Pulmonary artery endothelial cell (primary cell): Measurements from ENCODE around the gene EIF2S1. TPM values are rescaled to one million over a fixed set of nuclear protein-coding genes. Genes with fewer than 3 reads are reported as not detected.
"Not testable (repeated sequence)": the region's sequence is repeated elsewhere in the genome, so short reads cannot be mapped to it uniquely, and the experiment has no call there.

ENCODE experiments used
- DNase-seq: peaks from one replicate; pipeline ENCODE4 v3.0.0-alpha.2; 2011; ENCODE audit warnings: low read depth, low spot score
- total RNA-seq: library from RNA; depleted of rRNA; stranded (reverse); fragments of >200 nt; gene quantifications from 2 replicates; pipeline ENCODE4 v1.2.3, GENCODE V29; 2014

Gene EIF2S1
- total RNA-seq, 1 donor from 2014 or later, result 231 TPM

DNA sequence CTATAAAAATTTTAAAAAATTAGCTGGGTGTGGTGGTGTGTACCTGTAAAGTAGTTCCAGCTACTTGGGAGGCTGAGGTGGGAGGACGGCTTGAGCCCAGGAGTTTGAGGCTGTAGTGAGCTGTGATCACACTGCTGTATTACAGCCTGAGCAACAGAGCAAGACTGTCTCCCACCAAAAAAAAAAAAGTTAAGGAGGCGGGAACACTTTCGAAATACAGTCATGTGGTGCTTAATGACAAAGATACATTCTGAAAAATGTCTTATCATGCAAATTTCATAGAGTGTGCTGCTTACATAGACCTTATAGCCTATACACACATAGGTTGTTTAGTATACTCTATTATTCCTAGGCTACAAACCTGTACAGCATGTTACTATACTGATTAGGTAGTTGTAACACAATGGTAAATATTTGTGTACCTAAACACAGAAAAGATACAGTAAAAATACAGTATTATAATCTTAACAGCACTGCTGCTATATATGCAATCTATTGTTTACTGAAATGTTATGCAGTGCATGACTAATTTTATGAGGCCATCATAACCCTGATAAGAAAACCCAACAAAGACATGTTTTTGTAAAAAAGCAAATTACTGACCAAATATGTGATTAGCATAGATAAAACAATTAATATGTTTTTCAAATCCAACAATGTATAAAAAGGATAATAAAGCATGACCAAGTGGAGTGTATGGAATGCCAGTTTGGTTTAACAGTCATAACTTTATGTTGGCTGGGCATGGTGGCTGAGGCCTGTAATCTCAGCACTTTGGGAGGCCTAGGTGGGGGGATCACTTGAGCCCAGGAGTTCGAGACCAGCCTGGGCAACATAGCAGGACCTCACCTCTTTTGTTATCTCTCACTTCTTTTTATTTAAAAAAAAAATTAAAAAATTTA is 11.4 kb downstream of the EIF2S1 start:
- no peak for DNase-seq

DNA sequence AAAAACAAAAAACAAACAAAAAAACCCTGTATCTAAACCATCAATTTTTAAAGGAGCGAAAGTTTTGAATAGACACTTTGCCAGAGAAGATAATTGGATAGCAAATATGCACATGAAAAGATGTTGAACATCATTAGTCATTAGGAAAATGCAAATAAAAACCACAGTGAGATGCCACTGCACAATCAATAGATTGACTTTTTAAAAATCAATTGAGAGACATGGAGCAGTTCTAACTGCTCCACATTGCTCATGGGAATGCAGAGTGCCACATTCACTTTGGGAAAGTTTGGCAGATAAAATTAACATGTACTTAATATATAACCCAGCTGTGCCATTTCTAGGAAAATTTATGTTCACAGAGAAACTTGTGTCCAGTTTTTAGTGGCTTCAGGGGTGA is 12.7 kb downstream of the EIF2S1 start:
- no peak for DNase-seq

GRCh38 chr14:67373347-67373746 is 13.2 kb downstream of the EIF2S1 start:
- DNase-seq, result no peak

- no peak for DNase-seq
These were observed 17.8 kb downstream of the EIF2S1 start for GRCh38 chr14:67377916-67378315.

DNA sequence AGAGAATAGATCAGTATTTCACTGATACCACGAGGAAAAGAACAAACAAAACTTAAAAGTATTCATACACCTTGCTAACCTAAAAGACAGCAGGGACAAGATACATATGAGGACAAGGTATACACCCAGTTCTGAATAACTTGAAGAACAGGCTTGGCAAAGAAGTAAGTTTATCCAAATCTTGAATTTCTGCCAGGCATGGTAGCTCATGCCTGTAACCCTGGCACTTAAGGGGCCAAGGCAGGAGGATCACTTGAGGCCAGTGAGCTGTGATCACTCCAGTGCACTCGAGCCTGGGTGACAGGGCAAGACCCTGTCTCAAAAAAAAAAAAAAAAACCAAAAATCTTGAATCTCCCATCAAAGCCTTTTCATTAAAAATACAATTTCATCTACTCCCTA is 25.0 kb downstream of the EIF2S1 start:
- DNase-seq, result no peak

GRCh38 chr14:67385618-67386017 is 25.5 kb downstream of the EIF2S1 start:
- DNase-seq, result no peak

- DNase-seq, result no peak
These were observed 27.1 kb downstream of the EIF2S1 start for GRCh38 chr14:67387195-67387594.

DNA sequence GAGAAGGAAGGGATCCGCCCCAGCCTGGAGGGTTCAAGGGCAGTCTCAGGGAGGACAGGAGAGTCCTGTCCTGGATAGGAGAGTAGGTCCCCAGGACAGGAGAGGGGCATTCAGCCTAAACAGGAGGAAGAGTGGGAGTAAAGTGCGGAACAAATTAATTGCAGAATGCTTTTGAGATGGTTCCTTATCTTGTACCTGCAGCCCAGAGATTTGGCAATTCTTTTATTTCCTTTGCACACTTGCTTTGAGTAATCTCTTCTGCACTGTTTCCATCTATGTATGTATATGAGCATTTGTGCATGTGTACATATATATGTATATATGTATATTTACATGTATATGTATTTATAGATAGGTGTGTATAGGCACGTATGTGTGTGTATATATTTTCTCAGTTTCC is 29.1 kb downstream of the EIF2S1 start:
- DNase-seq, result no peak

DNA sequence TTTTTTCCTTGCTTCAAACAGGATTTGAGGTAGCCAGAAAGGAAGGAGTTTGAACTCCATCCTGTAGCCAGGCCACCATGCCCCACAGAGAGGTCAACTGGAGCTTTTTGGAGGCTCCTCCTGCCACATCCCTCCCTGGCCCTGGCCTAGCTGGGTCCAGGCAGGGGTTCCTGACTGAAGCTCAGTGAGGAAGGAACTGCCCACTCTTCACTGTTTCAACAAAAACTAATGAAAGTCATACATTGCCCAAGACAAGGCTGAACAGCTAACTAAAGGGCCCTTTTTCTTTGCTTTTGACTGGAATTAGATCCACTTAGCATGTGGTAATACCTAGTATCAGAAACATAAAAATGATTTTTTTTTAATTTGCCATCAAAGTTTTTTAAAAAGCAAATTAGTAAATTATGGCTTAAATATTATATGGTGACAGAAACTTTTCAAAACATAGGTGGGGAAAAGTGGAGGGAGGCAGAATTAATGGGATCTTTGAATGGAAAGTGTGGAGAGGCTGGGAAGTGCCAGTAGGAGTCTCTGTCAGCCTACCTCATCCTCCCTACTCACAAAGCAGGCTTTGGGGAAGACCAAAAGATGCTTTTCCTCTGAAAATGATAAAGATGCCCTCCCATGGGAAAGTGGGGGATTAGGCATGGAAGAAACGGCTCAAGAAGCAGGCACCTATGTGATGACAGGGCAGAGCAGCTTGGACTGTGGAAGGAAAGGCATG is 29.8 kb downstream of the EIF2S1 start:
- no peak for DNase-seq

GRCh38 chr14:67391268-67391667 is 31.1 kb downstream of the EIF2S1 start:
- no peak for DNase-seq

DNA sequence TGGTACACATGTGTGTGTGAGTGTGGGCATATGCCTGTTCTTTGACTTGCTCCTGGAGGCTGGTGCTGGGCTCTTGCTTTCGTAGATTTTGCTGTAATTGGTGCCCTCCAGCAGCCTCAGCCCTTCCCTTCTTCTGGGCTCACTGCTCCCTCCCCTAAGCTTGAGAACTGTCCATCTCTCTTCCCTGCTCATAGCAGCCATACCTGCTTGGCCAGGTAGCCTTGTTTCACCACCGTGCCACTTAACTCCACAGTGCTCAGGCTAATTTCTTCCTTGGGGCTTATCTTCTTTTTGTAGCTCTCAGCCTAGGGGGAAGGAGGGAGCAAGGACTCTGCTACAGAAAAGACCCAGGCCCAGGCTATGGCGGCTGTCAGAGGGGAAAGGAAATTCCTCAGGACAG is 32.0 kb downstream of the EIF2S1 start:
- DNase-seq, result no peak

- DNase-seq, result no peak
These were observed 32.7 kb downstream of the EIF2S1 start for GRCh38 chr14:67392800-67393199.

- DNase-seq, result no peak
These were observed 33.6 kb downstream of the EIF2S1 start for GRCh38 chr14:67393689-67394088.

DNA sequence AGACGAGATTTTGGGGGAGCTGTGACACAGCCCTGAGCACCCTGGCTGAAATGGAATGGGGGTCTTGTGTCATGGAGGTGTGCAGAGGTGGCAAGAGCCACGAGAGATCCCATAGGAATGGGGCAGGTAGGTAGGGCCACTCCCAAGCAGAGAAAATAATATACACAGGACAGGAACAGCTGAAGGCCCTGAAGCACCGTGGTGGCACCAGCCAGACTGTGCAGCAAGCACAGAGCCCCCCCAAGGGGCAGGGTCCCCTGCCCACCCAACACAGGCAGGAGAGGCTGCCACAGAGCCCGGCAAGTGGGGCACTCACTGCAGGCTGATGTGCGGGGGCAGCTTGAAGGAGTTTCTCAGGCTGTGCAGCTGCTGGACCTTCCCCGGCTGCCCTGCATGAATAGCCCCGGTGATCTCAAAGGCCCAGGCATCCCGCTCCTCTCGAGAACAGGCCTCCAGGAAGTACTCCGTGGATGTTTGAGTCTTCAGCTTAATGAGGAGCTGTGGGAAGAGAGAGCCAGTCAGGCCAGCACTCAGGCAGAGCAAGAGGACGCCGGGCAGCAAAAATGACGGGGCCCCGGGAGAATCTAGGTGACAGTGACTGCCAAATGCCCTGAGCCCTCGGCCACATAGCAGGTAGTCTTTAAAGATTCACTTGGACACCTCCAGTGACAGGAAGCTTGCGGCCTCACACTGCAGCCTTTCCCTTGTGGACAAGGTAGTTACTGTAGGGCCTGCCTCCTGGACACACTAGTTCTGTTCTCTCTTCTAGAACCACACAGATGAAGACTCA is 35.2 kb downstream of the EIF2S1 start:
- no peak for DNase-seq

DNA sequence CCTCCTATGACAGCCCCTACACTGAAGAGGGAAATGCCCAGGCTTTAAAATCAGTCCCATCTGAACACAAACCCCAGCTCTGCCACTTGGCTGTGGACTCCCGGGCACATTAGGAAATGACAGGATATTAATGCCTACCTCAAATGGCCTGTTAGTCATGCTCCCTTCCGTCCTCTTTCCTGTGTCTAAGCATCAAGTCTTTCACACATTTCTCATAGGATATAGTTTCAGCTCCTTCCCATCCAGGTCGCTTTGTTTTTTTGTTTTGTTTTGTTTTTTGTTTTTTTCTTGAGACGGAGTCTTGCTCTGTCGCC is 35.7 kb downstream of the EIF2S1 start:
- peak; percentile 22 for DNase-seq

- DNase-seq, result no peak
These were observed 36.3 kb downstream of the EIF2S1 start for GRCh38 chr14:67396381-67396970.

DNA sequence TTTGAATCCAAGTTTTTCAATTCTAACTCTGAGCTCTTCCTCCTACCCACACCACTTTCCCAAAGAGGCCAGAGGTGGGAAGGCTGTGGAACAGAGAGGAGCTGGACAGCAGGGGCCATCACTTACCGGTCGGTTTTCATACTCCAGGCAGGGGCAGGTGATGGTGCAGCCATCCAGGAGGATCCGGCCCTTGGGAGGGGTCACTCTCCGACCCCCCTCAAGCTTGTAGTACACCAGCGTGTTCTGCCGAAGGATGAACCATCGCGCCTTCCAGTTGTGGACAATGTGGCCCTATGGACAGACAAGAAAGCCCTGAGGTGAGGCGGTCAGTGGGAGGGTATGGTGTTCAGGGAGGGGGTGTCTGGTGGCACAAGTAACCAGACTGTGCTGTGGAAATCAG is 37.4 kb downstream of the EIF2S1 start:
- DNase-seq, result no peak

GRCh38 chr14:67400434-67400833 is 40.3 kb downstream of the EIF2S1 start:
- no peak for DNase-seq

DNA sequence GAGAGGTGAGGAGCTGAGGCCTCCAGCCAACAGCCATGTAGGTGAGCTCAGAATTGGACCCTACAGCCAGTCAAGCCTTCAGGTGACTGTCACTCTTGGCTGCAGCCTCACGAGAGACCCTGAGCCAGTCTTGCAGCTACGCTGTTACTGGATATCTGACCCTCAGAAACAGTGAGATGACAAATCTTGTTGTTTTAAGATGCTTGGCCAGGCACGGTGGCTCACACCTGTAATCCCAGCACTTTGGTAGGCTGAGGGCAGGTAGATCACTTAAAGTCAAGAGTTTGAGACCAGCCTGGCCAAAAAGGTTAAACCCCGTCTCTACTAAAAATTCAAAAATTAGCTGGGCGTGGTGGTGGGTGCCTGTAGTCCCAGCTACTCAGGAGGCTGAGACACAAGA is 45.6 kb downstream of the EIF2S1 start:
- DNase-seq, result no peak

DNA sequence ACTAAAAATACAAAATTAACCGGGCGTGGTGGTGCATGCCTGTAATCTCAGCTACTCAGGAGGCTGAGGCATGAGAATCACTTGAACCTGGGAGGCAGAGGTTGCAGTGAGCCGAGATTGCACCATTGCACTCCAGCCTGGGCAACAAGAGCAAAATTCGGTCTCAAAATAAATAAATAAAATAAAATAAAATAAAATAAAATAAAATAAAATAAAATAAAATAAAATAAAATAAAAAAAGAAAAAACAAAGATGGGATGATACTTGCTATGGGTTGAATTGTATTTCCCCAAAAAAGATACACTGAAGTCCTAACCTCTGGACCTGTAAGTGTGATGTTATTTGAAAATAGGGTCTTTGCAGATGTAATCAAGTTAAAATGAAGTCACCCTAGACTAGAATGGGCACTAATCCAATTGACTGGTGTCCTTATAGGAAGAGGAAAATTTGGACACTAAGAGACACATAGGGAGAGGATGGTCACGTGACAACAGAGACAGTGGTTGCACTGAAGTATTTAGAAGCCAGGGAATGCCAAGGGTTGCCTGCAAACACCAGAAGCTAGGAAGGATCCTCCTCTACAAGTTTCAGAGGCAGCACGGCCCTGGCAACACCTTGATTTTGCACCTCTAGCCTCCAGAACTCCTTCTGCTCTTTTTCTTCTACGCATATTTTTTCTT is 48.1 kb downstream of the EIF2S1 start:
- DNase-seq, result not testable (repeated sequence)

DNA sequence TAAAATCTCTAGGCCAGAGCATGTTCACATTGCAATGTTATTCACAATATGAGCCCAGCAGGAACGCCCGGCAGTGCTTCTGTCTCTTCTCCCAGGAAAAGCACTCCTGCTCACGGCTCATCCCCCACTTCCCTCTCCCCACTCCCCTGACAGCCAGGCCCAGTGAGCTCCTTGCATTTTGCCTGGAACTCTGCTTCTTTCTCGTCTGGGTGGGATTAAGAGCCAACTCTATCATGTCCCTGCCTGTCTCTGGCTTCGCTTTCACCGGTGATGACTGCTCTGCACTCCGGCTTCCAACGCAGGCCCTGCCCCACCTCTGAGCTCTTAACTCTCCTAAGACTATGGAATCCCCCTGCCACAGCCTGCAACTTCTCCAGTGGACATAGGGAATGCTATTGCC is 49.3 kb downstream of the EIF2S1 start:
- DNase-seq, result no peak
